ENCODE data around the gene BEGAIN. TPM values are rescaled to one million over a fixed set of nuclear protein-coding genes. Genes with fewer than 3 reads are reported as not detected.

The BEGAIN gene
- total and polyA plus RNA-seq, 2 donors (not counting 3 experiments of a cell fraction or from before 2014, with no cell fraction given) = 0.49 TPM; not detected in 1

DNA sequence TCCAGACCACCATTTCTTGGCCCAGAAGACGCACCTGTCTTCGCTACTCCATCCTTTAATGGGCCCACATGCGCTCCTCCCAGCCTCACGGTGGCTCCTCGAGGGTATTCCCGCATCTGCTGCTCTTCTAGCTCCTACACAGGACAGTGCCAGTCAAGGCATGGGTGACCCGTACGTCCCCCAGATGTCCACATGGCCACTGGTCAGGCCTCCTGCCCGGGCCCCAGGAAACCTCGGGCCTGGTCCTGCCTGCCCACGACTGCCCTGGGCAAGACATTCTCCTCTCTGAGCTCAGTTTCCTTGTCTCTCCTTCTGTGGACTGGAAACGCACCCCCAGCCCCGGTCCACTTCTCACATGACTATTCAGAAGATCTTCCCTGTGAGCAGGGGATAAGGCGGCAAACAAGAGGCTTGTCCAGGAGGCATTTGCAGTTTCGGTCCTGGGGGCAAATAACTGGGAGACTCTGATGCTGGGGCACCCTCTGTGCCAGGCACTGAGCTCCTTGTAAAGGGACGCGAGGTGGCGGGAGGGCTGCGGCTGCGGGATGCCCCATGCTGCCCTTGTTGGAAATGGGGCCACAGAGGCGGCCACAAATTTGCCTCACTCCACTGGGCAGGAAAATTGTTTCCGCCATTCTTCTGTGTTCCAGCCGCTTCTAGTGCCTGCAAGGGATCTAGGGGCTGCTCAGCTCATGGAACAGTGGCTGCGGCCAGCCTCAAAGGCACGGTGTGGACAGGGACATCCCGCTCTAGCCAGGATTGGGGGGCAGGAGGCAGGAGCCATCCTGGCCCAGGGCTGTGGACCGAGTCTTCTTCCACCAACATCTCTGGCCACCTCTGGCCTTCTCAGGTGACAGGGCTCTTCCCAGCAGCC is 6.8 kb upstream of the BEGAIN start:
- Histone ChIP-seq H2AFZ (ENCODE audit: low read depth, low read length) (no peak overlapping the region), H3K79me2 (ENCODE audit: control insufficient read depth, insufficient read depth, low read length) (no peaks in the 10 kb centered on the region), H3K9me3 (replicated peaks; ENCODE audit: control insufficient read depth, insufficient read depth, low read length) (no peaks in the 10 kb centered on the region), H3K4me3 (replicated peaks in 1 of 3; ENCODE audit: insufficient read depth in 1 of 3, low read depth in 1 of 3, low read length in 3 of 3) (no peak overlapping the region), H3K36me3 (ENCODE audit: control insufficient read depth in 2 of 2, extremely low read depth in 1 of 2, insufficient read depth in 2 of 2, low read length in 2 of 2) (no peaks in the 10 kb centered on the region), H3K9ac (replicated peaks; ENCODE audit: extremely low read depth, insufficient read depth, low read length) (no peak overlapping the region), H3K9me1 (replicated peaks; ENCODE audit: control insufficient read depth, extremely low read depth, insufficient read depth, low read length) (no peaks in the 10 kb centered on the region), H3K4me2 (ENCODE audit: insufficient read depth, low read length) (no peak overlapping the region), H3K4me1 (ENCODE audit: control insufficient read depth, extremely low read depth, insufficient read depth, low read length) (no peaks in the 10 kb centered on the region), H4K20me1 (replicated peaks; ENCODE audit: control insufficient read depth, extremely low read depth, insufficient read depth, low read length) (no peaks in the 10 kb centered on the region), H3K27me3 (ENCODE audit: control insufficient read depth in 2 of 2, insufficient read depth in 2 of 2, low read length in 2 of 2) (peaks cover 5 to 6% of the 10 kb centered on the region in 2 experiments), H3K27ac (ENCODE audit: insufficient read depth, low read depth, low read length) (no peak overlapping the region)
- FAIRE-seq (no peak), DNase-seq (ENCODE audit: low read depth, low spot score) (no peak)
- dilution Hi-C loops (cut with MboI; ENCODE audit: extremely low pct_ligation_motif_present, low sequenced_read_pairs) = no loop called here
- intact Hi-C loops (cut with micrococcal nuclease) = no loop called here
- TF ChIP-seq POLR2A (IDR thresholded peaks at IDR 0.05; ENCODE audit: low read depth, low read length) (no peak), JUN (IDR thresholded peaks at IDR 0.05; ENCODE audit: borderline replicate concordance, insufficient read depth, insufficient read length, low read depth) (no peak), POLR2AphosphoS5 (IDR thresholded peaks at IDR 0.05; ENCODE audit: insufficient read depth, low read depth, low read length) (no peak), FOS (IDR thresholded peaks at IDR 0.05; ENCODE audit: borderline replicate concordance, insufficient read depth, low read length) (no peak), MYC (IDR thresholded peaks at IDR 0.05; ENCODE audit: low read depth, low read length) (no peak), GATA2 (IDR thresholded peaks at IDR 0.05; ENCODE audit: insufficient read depth, insufficient read length, low read depth, low read length) (no peak), EZH2 (IDR thresholded peaks at IDR 0.05; ENCODE audit: borderline replicate concordance, low read depth, low read length, severe bottlenecking) (no peak)
- TF ChIP-seq, protein P1, sequence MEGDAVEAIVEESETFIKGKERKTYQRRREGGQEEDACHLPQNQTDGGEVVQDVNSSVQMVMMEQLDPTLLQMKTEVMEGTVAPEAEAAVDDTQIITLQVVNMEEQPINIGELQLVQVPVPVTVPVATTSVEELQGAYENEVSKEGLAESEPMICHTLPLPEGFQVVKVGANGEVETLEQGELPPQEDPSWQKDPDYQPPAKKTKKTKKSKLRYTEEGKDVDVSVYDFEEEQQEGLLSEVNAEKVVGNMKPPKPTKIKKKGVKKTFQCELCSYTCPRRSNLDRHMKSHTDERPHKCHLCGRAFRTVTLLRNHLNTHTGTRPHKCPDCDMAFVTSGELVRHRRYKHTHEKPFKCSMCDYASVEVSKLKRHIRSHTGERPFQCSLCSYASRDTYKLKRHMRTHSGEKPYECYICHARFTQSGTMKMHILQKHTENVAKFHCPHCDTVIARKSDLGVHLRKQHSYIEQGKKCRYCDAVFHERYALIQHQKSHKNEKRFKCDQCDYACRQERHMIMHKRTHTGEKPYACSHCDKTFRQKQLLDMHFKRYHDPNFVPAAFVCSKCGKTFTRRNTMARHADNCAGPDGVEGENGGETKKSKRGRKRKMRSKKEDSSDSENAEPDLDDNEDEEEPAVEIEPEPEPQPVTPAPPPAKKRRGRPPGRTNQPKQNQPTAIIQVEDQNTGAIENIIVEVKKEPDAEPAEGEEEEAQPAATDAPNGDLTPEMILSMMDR (IDR thresholded peaks at IDR 0.05; ENCODE audit: extremely low read depth in 1 of 2, insufficient read depth in 1 of 2, low read depth in 1 of 2, low read length in 2 of 2) = no peak
- TF ChIP-seq, protein P2, sequence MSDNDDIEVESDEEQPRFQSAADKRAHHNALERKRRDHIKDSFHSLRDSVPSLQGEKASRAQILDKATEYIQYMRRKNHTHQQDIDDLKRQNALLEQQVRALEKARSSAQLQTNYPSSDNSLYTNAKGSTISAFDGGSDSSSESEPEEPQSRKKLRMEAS (IDR thresholded peaks at IDR 0.05; ENCODE audit: insufficient read depth, insufficient read length) = no peak
- ChIA-PET POLR2A (no interaction called here), CTCF (no interaction called here)
- BruUV-seq (replicated peaks) = no TSS peak
